PC-9 (cell line): Measurements from ENCODE around the gene ELL3.

Experiments
- EZH2 ChIP-seq: fragments of 200-600 bp; sonication (generic); IDR thresholded peaks from 2 replicates; pipeline ENCODE4 v1.8.0; 2017; ENCODE audit warnings: antibody characterized with exemption, low read depth
- TF ChIP-seq, protein P1 (sequence below): fragments of 200-600 bp; sonication (generic); conservative IDR thresholded peaks from 2 replicates; pipeline ENCODE4 v1.6.1; 2017; ENCODE audit warnings: mixed run types, antibody characterized with exemption, mild to moderate bottlenecking, moderate library complexity

DNA sequence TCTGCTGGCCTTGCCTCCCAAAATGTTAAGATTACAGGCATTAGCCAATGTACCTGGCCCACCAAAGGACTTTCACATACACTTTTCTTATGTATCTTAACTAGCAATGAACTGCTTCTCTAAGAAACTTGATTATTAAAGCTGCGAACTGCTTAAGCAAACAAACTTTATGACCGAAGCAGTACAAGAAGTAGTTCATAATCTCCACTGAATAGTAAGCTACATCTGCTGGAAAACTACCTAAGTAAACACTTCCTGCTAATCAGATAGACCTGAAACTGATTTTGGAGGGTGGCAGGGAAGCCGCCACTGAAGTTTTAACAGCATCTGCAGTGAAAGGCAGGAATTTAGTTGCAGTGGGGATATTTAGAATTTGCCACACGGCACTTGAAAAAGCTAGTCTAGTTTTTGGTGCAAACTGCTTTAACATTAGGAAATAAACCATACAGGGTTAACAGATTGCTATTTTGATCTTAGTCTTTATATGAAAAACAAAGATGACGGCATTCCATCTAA is 31.7 kb upstream of the ELL3 start:
- TF ChIP-seq, protein P1, sequence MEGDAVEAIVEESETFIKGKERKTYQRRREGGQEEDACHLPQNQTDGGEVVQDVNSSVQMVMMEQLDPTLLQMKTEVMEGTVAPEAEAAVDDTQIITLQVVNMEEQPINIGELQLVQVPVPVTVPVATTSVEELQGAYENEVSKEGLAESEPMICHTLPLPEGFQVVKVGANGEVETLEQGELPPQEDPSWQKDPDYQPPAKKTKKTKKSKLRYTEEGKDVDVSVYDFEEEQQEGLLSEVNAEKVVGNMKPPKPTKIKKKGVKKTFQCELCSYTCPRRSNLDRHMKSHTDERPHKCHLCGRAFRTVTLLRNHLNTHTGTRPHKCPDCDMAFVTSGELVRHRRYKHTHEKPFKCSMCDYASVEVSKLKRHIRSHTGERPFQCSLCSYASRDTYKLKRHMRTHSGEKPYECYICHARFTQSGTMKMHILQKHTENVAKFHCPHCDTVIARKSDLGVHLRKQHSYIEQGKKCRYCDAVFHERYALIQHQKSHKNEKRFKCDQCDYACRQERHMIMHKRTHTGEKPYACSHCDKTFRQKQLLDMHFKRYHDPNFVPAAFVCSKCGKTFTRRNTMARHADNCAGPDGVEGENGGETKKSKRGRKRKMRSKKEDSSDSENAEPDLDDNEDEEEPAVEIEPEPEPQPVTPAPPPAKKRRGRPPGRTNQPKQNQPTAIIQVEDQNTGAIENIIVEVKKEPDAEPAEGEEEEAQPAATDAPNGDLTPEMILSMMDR, result no peak
- TF ChIP-seq EZH2, result no peak
